ENCODE data around the gene RAD18. TPM values are rescaled to one million over a fixed set of nuclear protein-coding genes. Genes with fewer than 3 reads are reported as not detected.

RAD18 gene
- total and polyA plus RNA-seq, 4 donors, result 1.2 to 9.0 (median 4.3) TPM

GRCh38 chr3:8842293-8842692, 121.0 kb downstream of the RAD18 start:
- Histone ChIP-seq H3K27ac (ENCODE audit: low read depth in 1 of 2, low read length in 2 of 2) (no peak overlapping the region), H3K4me1 (ENCODE audit: control insufficient read depth in 4 of 4, insufficient read depth in 4 of 4, low read length in 3 of 4) (no peaks in the 10 kb centered on the region), H3K36me3 (ENCODE audit: control insufficient read depth in 4 of 4, insufficient read depth in 3 of 4, low read depth in 1 of 4, low read length in 3 of 4) (no peaks in the 10 kb centered on the region), H3K9ac (ENCODE audit: low read depth in 1 of 2, low read length in 2 of 2) (no peak overlapping the region), H3K9me3 (ENCODE audit: control insufficient read depth in 4 of 4, low read length in 3 of 4) (no peaks in the 10 kb centered on the region), H3K27me3 (ENCODE audit: control insufficient read depth in 4 of 4, insufficient read depth in 4 of 4, low read length in 3 of 4) (no peaks in the 10 kb centered on the region), H3K4me3 (ENCODE audit: low read depth in 1 of 3, low read length in 3 of 3) (no peak overlapping the region)
- 96% methylated on average over 2 of the region's 2 CpGs for WGBS
- DNase-seq (ENCODE audit: low spot score), result no peak
- TF ChIP-seq YY1 (IDR thresholded peaks at IDR 0.05), result no peak
- TF ChIP-seq REST (IDR thresholded peaks at IDR 0.05), result no peak
- no peak for TF ChIP-seq RAD21 (IDR thresholded peaks at IDR 0.05)
- TF ChIP-seq TAF1 (conservative IDR thresholded peaks at IDR 0.05), result no peak
- no peak for TF ChIP-seq JUND (IDR thresholded peaks at IDR 0.05)
- no peak for TF ChIP-seq MAX (IDR thresholded peaks at IDR 0.05)
- no peak for TF ChIP-seq EGR1 (IDR thresholded peaks at IDR 0.05; ENCODE audit: low read depth in 2 of 2)
- TF ChIP-seq ATF3 (IDR thresholded peaks at IDR 0.05), result no peak
- no peak for TF ChIP-seq SP1 (IDR thresholded peaks at IDR 0.05)
- no peak for TF ChIP-seq CTCF (IDR thresholded peaks at IDR 0.05; ENCODE audit: low read depth, low read length, missing input control)
- TF ChIP-seq HNF4A (conservative IDR thresholded peaks at IDR 0.05), result no peak
- TF ChIP-seq FOXA1 (IDR thresholded peaks at IDR 0.05), result no peak
- no peak for TF ChIP-seq HNF4G (IDR thresholded peaks at IDR 0.05)
- TF ChIP-seq RXRA (IDR thresholded peaks at IDR 0.05), result no peak
- TF ChIP-seq FOXA2 (IDR thresholded peaks at IDR 0.05), result no peak
- no peak for TF ChIP-seq GABPA (IDR thresholded peaks at IDR 0.05 in 1 of 2, conservative IDR thresholded peaks at IDR 0.05 in 1 of 2)
- TF ChIP-seq NR2F2 (IDR thresholded peaks at IDR 0.05), result no peak
- TF ChIP-seq ZBTB33 (IDR thresholded peaks at IDR 0.05), result no peak

Data from liver (tissue), 9 donors.